Activated CD4-positive, alpha-beta T cell treated with anti-CD3 and anti-CD28 coated beads for 36 hours (primary cell): ENCODE results near the gene IQCH. TPM values are rescaled to one million over a fixed set of nuclear protein-coding genes. Genes with fewer than 3 reads are reported as not detected.

Experiments used
- ATAC-seq: fragments of 200-7000 bp; cut with Tn5 transposase; one replicate; pipeline ENCODE4 v1.10.0; 2021; ENCODE audit warnings: mild to moderate bottlenecking, moderate library complexity
- CTCF ChIA-PET: fragments of 350-600 bp; sonication (Branson Sonifier 250); formaldehyde crosslinking; loops from one replicate; lab custom pipeline; 2021; ENCODE audit warnings: antibody characterized with exemption; lab: Charles Lee
- POLR2A ChIA-PET: fragments of 350-600 bp; sonication (Branson Sonifier 250); formaldehyde crosslinking; loops from one replicate; lab custom pipeline; 2021; ENCODE audit warnings: antibody characterized with exemption, inconsistent platforms; lab: Charles Lee
- DNase-seq: peaks from one replicate; pipeline ENCODE4 v3.0.0-alpha.2; 2020
- H3K27ac Mint-ChIP-seq: one replicate; pipeline ENCODE4 v1.8.0; 2021; ENCODE audit warnings: mixed read lengths
- H3K27me3 Mint-ChIP-seq: one replicate; pipeline ENCODE4 v1.8.0; 2021; ENCODE audit warnings: mixed read lengths
- H3K36me3 Mint-ChIP-seq: one replicate; pipeline ENCODE4 v1.8.0; 2021; ENCODE audit warnings: low read depth, mixed read lengths
- H3K4me1 Mint-ChIP-seq: one replicate; pipeline ENCODE4 v1.8.0; 2021; ENCODE audit warnings: mixed read lengths
- H3K4me3 Mint-ChIP-seq: one replicate; pipeline ENCODE4 v1.8.0; 2021; ENCODE audit warnings: mild to moderate bottlenecking, moderate library complexity, mixed read lengths
- H3K9me3 Mint-ChIP-seq: one replicate; pipeline ENCODE4 v1.8.0; 2021; ENCODE audit warnings: low read depth, mixed read lengths
- intact Hi-C, 2 experiments: fragments of 100-400 bp; cut with DNase I in 1 of 2; cut with micrococcal nuclease in 1 of 2; formaldehyde crosslinking; loops; one replicate each; pipeline versions ENCODE4 v1.14.2 to v1.15.1; 2022 to 2024; cut with DNase I, micrococcal nuclease
- total RNA-seq, 2 experiments: library from RNA; stranded (reverse); gene quantifications; one replicate each; pipeline ENCODE4 v1.2.3, GENCODE V29; 2021

The IQCH gene
- total RNA-seq, 2 experiments from 2014 or later = 1.8 to 2.1 TPM

DNA sequence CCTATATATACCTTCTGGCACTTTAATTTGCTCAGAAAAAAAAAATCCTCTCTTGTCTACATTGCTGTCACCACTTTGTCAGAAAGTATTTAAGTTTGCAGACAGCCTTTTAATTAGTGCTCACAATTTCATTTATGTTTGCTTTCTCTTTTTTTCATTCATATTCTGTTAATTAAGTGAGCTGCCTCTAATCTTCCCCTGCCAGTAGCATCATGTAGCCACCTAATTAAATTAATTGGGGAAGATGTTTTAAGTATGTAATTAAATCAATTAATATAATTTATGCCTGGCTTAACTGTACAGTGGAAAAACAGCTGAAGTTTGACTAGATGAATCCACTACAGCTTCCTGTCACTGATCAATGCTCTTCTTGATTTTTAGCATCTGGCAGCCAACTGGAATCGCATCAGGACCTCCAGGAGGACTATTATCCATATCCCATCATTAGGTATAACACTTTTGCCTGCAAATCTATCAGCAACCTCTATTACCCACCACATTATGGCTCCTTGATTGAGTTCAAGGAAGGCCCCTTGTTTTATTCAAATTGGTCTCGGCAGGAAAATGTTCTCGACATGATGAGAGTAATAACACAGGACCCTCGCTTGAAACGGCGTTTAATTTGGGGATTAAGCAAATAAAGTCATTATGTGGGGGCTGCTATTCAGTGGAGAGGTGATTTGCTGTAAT lies 118.5 kb downstream of the IQCH start:
- no peak for ATAC-seq
- ChIA-PET POLR2A (no interaction called here), CTCF (interaction anchor here (0.7 kb wide), 1 partner anchor 463 kb away, joined by 3 read pairs; no protein-coding TSS in a partner anchor)
- Mint-ChIP-seq H3K4me1 (no peaks in the 10 kb centered on the region), H3K4me3 (no peak overlapping the region), H3K27me3 (peaks cover 5% of the 10 kb centered on the region), H3K36me3 (no peaks in the 10 kb centered on the region), H3K9me3 (no peaks in the 10 kb centered on the region), H3K27ac (no peak overlapping the region)
- intact Hi-C loops = no loop called here
- no peak for DNase-seq

DNA sequence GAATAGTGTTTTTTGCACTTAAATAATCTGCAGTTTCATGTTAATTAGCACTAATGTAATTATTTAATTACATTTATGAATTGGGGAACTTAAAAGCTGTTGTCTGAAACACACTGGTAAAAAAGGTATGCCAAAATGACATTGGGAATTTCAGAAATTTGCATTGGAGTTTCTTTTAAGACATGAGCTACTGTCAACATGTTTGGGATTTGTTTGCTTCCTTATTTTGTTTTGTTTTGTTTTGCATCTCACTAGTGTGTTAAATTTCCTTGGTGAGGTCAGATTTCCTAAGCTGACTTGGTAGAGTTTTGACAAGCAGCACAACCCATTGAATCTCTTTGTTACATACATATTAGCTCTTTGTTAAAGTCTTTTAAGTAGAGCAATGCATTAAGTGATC lies 119.4 kb downstream of the IQCH start:
- peaks cover 5% of the 10 kb centered on the region for H3K27me3 Mint-ChIP-seq
- ATAC-seq (no peak), DNase-seq (no peak)
- no peak overlapping the region for H3K27ac Mint-ChIP-seq
- intact Hi-C loops = no loop called here
- H3K4me3 Mint-ChIP-seq = no peak overlapping the region
- H3K9me3 Mint-ChIP-seq = no peaks in the 10 kb centered on the region
- H3K36me3 Mint-ChIP-seq = no peaks in the 10 kb centered on the region
- ChIA-PET CTCF (interaction anchor here (0.7 kb wide), 1 partner anchor 462 kb away, joined by 3 read pairs; no protein-coding TSS in a partner anchor), POLR2A (interaction anchor here (0.6 kb wide), 1 partner anchor 134 kb away, joined by 3 read pairs; no protein-coding TSS in a partner anchor)
- no peaks in the 10 kb centered on the region for H3K4me1 Mint-ChIP-seq

DNA sequence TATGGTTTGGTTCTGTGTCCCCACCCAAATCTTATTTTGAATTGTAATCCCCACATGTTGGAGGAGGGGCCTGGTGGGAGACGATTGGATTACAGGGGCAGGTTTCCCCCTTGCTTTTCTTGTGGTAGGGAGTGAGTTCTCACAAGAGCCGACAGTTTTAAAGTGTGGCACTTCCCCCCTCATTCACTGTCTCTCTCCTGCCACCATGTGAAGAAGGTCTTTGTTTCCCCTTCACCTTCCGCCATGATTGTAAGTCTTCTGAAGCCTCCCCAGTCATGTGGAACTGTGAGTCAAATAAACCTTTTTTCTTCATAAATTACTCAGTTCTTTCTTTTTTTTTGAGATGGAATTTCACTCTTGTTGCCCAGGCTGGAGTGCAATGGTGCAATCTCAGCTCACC lies 124.9 kb downstream of the IQCH start:
- Mint-ChIP-seq H3K4me3 (no peak overlapping the region), H3K4me1 (no peaks in the 10 kb centered on the region), H3K27ac (no peak overlapping the region), H3K9me3 (no peaks in the 10 kb centered on the region), H3K36me3 (no peaks in the 10 kb centered on the region), H3K27me3 (peaks cover 2% of the 10 kb centered on the region)
- ChIA-PET CTCF (no interaction called here), POLR2A (no interaction called here)
- ATAC-seq = no peak
- intact Hi-C loops = no loop called here
- no peak for DNase-seq

DNA sequence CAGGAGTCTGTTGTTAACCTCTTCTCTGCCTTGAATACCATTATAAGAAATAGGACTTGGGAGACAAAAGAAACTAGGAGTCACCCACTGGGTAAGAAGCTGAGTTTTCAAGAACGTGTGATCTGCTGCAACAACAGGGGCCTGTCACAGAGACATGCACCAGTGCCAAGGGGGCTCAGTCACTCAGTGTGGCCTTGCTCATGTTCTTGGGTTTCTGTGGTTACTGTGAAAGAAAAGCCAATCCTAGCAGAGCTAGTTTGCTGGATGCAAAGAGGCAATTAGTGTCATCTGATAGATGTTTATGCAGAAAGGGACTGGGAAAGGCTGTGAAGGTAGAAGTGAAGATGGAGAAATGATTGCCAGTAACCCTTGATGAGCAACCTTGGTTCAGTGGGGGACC lies 126.3 kb downstream of the IQCH start:
- peak; percentile 42 for ATAC-seq

DNA sequence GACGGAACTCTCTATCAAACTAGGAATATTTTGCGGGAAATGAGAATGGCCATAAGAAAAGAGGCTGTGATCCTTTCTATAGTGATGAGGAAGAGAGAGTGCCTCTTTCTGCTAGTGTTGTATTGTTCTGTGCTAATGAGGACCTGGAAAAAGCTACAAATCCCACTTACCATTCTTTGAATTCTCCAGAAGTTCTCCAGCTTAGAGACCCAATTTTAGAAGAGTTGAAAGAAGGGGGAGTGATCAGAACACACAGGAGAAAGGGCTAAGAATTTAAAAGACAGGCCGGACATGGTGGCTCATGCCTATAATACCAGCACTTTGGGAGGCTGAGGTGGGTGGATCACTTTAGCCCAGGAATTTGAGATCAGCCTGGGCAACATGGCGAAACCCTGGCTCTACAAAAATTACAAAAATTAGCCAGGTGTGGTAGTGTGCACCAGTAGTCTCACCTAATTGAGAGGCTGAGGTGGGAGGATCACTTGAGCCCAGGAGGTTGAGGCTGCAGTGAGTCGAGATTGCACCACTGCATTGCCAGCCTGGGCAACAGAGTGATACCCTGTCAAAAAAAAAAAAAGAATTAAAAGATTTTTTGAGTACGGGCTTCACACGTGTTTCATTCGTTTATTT lies 126.9 kb downstream of the IQCH start:
- ATAC-seq (no peak), DNase-seq (no peak)
- POLR2A ChIA-PET = interaction anchor here (0.5 kb wide), 1 partner anchor 28 kb away, joined by 5 read pairs; no protein-coding TSS in a partner anchor
- Mint-ChIP-seq H3K36me3 (no peaks in the 10 kb centered on the region), H3K9me3 (no peaks in the 10 kb centered on the region), H3K27ac (no peak overlapping the region), H3K27me3 (peaks cover 4% of the 10 kb centered on the region), H3K4me1 (no peaks in the 10 kb centered on the region), H3K4me3 (no peak overlapping the region)
- CTCF ChIA-PET = no interaction called here
- intact Hi-C loops = no loop called here

More for the DNA sequence above, 126.3 kb downstream of the IQCH start:
- Mint-ChIP-seq H3K4me1 (no peaks in the 10 kb centered on the region), H3K36me3 (no peaks in the 10 kb centered on the region), H3K27me3 (peaks cover 4% of the 10 kb centered on the region), H3K4me3 (no peak overlapping the region), H3K27ac (no peak overlapping the region), H3K9me3 (no peaks in the 10 kb centered on the region)
- intact Hi-C loops = no loop called here
- CTCF ChIA-PET = no interaction called here
- peak; percentile 6 for DNase-seq
- POLR2A ChIA-PET = interaction anchor here (0.5 kb wide), 1 partner anchor 28 kb away, joined by 5 read pairs; no protein-coding TSS in a partner anchor

DNA sequence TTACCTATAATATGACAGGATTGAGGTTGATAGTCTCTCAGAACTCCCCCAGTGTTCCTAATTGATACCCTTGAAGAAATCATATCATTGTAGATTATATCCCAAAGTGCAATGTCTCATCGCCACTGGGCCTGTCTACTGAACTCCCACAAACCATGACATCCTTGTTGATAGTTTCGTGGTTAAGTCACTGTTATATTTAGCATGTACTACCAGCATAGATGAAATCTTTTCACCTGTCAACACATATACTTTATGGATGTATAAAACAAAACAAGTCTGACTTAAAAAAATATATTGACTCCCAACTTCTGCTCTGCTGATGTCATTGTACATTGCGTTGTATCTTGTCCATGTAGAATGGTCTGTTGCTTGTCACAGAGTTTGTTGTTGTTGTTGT lies 128.1 kb downstream of the IQCH start:
- intact Hi-C loops = no loop called here
- Mint-ChIP-seq H3K9me3 (no peaks in the 10 kb centered on the region), H3K27me3 (peaks cover 4% of the 10 kb centered on the region), H3K36me3 (no peaks in the 10 kb centered on the region), H3K27ac (no peak overlapping the region), H3K4me1 (no peaks in the 10 kb centered on the region), H3K4me3 (no peak overlapping the region)
- ChIA-PET CTCF (no interaction called here), POLR2A (no interaction called here)
- ATAC-seq = no peak
- no peak for DNase-seq

DNA sequence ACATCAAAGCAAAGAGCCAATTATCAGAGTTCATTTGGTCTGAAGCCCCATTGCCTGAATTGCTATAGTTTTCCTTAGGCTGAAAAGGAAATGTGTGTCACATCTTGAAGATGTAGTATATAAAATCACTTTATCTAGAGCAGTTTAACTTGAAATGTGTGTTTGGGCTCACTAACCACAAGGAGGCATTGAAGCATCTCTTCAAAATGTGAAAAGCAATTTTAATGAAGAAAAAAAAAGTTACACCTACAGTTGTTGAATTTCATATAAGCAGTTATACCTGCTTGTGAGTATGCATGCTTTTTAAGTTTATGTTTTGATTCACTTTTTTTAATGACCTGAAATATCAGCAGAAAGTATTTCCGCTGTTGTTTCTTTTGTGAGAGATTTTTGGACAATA lies 129.3 kb downstream of the IQCH start:
- H3K27me3 Mint-ChIP-seq = peaks cover 3% of the 10 kb centered on the region

DNA sequence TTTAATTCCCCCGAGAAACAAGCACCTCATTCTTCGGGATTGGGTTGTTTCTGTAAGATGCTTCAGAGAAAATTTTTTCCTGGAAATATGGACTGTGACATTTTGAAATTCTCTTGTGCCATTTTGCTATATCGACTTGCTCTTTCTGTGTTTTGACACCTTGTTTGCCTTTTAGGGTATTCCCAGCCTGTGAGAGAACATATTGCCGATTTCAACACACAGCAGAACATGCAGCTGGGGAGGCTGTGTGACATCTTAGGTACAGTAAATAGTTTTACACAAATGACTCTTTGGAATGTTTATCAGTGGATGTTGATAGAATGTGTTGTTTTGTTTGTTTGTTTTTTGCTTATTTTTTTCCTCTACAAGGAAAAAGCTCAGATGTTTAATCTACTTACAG lies 130.2 kb downstream of the IQCH start:
- POLR2A ChIA-PET = no interaction called here
- intact Hi-C loops = no loop called here
- CTCF ChIA-PET = interaction anchor here (0.6 to 1.6 kb wide), 3 partner anchors 10 to 36 kb away, joined by 3 to 4 read pairs (median 3); no protein-coding TSS in a partner anchor
- DNase-seq = no peak
- no peaks in the 10 kb centered on the region for H3K4me1 Mint-ChIP-seq
- peaks cover 3% of the 10 kb centered on the region for H3K27me3 Mint-ChIP-seq
- no peak overlapping the region for H3K27ac Mint-ChIP-seq
- no peaks in the 10 kb centered on the region for H3K9me3 Mint-ChIP-seq
- no peak for ATAC-seq
- no peaks in the 10 kb centered on the region for H3K36me3 Mint-ChIP-seq
- H3K4me3 Mint-ChIP-seq = no peak overlapping the region

More for the DNA sequence above, 129.3 kb downstream of the IQCH start:
- ATAC-seq = no peak
- POLR2A ChIA-PET = no interaction called here
- H3K36me3 Mint-ChIP-seq = no peaks in the 10 kb centered on the region
- H3K4me3 Mint-ChIP-seq = no peak overlapping the region
- DNase-seq = no peak
- H3K4me1 Mint-ChIP-seq = no peaks in the 10 kb centered on the region
- no peak overlapping the region for H3K27ac Mint-ChIP-seq
- intact Hi-C loops = no loop called here
- no peaks in the 10 kb centered on the region for H3K9me3 Mint-ChIP-seq
- CTCF ChIA-PET = interaction anchor here (1.6 kb wide), 1 partner anchor 11 kb away, joined by 3 read pairs; no protein-coding TSS in a partner anchor

DNA sequence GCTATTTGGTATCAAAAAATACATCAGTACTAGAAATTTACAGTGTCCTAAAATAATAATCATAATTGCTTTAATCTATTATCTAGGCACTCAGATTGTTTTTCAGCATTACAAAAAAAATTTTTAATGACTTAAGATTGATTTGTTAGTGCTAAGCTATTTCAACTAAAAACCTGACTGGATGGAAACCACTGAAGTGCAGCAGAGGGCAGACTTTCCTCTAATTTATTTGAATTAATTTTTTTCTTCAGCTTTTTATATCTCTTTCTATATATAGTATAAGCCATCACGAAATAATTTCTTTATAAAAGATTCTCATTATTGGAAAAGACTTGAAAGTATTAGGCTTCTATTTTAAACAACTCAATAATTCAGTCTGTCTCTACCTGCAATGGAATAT lies 131.4 kb downstream of the IQCH start:
- H3K27me3 Mint-ChIP-seq = peaks cover 3% of the 10 kb centered on the region
- H3K4me3 Mint-ChIP-seq = no peak overlapping the region
- DNase-seq = no peak
- H3K9me3 Mint-ChIP-seq = no peaks in the 10 kb centered on the region
- ATAC-seq = no peak
- H3K36me3 Mint-ChIP-seq = no peaks in the 10 kb centered on the region
- POLR2A ChIA-PET = no interaction called here
- CTCF ChIA-PET = no interaction called here
- intact Hi-C loops = no loop called here
- no peaks in the 10 kb centered on the region for H3K4me1 Mint-ChIP-seq
- H3K27ac Mint-ChIP-seq = no peak overlapping the region

DNA sequence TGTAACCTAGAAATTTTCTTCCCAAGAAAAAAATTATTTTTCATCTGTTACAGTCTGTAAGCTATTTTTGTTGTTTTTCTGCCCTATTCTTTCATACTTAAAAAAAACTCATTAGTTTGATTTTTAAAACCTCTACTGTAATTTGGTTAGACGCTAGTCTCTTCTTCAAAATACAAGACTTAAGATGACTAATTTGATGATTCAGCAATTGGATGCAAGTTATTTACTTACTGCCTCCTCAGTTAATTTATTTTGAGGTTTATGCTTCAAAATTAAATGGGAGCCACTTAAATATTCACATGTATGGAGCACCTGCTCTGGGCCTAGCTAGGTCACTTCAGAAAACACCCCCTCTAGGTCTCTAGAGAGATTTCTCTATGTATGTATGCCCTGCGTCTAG lies 132.4 kb downstream of the IQCH start:
- no peak overlapping the region for H3K27ac Mint-ChIP-seq
- DNase-seq (no peak), ATAC-seq (no peak)
- no peak overlapping the region for H3K4me3 Mint-ChIP-seq
- ChIA-PET CTCF (no interaction called here), POLR2A (no interaction called here)
- H3K36me3 Mint-ChIP-seq = no peaks in the 10 kb centered on the region
- H3K27me3 Mint-ChIP-seq = peaks cover 3% of the 10 kb centered on the region
- no peaks in the 10 kb centered on the region for H3K4me1 Mint-ChIP-seq
- intact Hi-C loops = no loop called here
- no peaks in the 10 kb centered on the region for H3K9me3 Mint-ChIP-seq

DNA sequence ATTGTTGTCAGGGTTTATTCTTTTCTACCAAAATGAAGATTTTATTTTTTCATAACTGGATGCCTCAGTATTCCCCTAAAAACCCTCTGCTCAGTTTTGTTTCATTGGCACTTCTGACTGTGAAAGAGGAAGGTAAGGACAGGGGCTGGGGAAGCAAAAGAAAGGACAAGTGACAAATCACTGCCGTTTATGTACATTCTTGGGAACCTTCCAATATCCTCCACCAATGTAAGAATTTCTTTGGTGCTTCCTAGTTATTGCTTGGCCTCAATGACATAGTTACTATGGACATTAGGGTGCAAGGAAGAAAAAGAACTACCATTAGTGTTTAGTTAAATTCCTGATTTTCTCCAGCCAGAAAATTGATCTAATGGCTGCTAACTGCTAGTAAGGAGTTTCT lies 135.4 kb downstream of the IQCH start:
- H3K36me3 Mint-ChIP-seq = no peaks in the 10 kb centered on the region
- H3K9me3 Mint-ChIP-seq = no peaks in the 10 kb centered on the region
- no peak overlapping the region for H3K4me3 Mint-ChIP-seq
- POLR2A ChIA-PET = no interaction called here
- no peaks in the 10 kb centered on the region for H3K27me3 Mint-ChIP-seq
- H3K27ac Mint-ChIP-seq = no peak overlapping the region
- no peaks in the 10 kb centered on the region for H3K4me1 Mint-ChIP-seq
- DNase-seq (no peak), ATAC-seq (no peak)
- intact Hi-C loops = no loop called here
- CTCF ChIA-PET = no interaction called here
